ENCODE data around the gene IKZF2. TPM values are rescaled to one million over a fixed set of nuclear protein-coding genes. Genes with fewer than 3 reads are reported as not detected.

IKZF2 gene
- total RNA-seq, 1 donor from 2014 or later = 29.7 TPM

DNA sequence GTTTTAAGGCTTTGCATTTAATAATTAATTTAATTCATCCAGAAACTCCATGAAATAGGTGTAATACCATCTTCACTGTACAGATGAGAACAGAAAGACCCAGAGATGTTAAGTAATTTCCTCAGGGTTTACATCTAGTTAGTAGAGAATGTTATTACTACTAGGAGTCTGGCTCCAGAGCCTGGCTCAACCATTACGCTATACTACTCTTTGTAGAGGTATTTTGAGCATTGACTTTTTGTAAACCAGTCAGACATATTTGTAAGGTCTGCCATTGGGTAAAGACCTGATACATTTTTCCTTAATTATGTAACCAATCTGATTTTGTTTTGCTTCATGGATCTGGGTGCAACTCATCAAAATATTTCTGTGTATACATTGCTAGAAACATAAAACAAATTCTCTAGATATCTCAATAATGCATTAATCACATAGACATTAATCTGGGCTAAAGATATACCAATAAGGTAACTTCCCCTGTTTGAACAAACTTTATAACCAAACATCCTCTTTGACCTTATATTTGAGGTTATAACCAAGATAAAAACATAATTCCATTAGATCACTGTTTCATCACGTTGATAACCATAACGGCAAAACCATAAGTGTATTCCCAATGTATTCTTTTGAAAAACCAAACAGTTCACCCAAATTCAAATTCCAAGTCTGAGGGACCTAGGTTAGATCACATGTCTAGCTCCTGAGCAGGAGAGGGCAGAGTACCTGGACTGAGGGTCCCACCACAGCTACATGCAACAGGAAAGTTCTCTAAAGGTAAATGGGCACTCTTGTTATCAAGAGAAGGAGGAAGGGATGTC is 135.0 kb downstream of the IKZF2 start:
- Histone ChIP-seq H3K9ac (no peak overlapping the region), H3K4me2 (no peak overlapping the region), H3K4me1 (no peaks in the 10 kb centered on the region), H4K20me1 (ENCODE audit: low read depth) (no peaks in the 10 kb centered on the region), H2AFZ (replicated peaks) (no peak overlapping the region), H3K4me3 (no peak overlapping the region), H3K36me3 (peaks cover 2% of the 10 kb centered on the region), H3K27ac (no peak overlapping the region), H3F3A (ENCODE audit: low read depth) (no peaks in the 10 kb centered on the region), H3K27me3 (no peaks in the 10 kb centered on the region), H3K9me3 (ENCODE audit: low read depth) (no peaks in the 10 kb centered on the region), H3K79me2 (ENCODE audit: low read depth) (no peaks in the 10 kb centered on the region)
- H3K4me3 Mint-ChIP-seq = no peak overlapping the region
- H3K27me3 Mint-ChIP-seq (ENCODE audit: insufficient read depth, low read depth) = no peaks in the 10 kb centered on the region
- no peaks in the 10 kb centered on the region for H3K4me1 Mint-ChIP-seq
- TF ChIP-seq EZH2 (IDR thresholded peaks at IDR 0.05) (no peak), EZH2phosphoT487 (IDR thresholded peaks at IDR 0.05) (no peak)
- TF ChIP-seq, protein P1, sequence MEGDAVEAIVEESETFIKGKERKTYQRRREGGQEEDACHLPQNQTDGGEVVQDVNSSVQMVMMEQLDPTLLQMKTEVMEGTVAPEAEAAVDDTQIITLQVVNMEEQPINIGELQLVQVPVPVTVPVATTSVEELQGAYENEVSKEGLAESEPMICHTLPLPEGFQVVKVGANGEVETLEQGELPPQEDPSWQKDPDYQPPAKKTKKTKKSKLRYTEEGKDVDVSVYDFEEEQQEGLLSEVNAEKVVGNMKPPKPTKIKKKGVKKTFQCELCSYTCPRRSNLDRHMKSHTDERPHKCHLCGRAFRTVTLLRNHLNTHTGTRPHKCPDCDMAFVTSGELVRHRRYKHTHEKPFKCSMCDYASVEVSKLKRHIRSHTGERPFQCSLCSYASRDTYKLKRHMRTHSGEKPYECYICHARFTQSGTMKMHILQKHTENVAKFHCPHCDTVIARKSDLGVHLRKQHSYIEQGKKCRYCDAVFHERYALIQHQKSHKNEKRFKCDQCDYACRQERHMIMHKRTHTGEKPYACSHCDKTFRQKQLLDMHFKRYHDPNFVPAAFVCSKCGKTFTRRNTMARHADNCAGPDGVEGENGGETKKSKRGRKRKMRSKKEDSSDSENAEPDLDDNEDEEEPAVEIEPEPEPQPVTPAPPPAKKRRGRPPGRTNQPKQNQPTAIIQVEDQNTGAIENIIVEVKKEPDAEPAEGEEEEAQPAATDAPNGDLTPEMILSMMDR (IDR thresholded peaks at IDR 0.05) = no peak
- no peak overlapping the region for H3K27ac Mint-ChIP-seq
- DNase-seq (ENCODE audit: low spot score) = no peak
- peaks cover 16% of the 10 kb centered on the region for H3K36me3 Mint-ChIP-seq
- no peaks in the 10 kb centered on the region for H3K9me3 Mint-ChIP-seq

DNA sequence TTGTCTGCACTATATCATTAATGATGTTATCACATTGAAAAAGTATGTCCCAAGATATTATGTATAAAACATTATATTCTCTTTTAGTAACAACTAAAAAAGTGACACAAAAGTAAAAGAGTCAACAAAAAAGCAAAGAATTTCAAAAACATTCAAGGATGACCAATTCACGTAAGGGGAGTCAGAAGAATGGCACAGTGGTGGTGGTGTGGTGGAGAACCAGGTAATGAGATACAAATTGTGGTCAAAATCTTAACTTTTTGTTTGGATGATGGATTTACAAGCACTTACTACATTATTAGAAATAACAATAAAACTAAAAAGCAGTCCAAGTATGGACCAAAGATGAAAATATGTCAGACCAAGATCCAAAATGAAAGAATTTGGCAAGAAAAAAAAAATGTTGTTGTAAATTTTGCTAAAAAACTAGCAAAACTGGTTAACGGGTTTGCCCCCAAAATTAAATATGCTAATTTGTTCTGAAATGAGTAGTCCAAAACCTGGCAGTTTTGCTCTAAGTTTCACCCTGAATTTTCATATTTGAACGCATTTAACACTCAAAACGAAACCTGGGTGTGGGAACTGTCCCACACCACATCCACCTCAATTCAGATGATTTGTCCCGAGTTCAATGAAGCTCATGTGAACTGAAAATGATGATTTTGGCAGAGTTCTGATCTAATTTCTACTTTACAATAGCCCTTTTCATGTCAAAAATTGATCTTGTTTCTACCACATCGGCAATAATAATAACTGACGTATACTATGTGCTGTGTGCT is 135.8 kb downstream of the IKZF2 start:
- no peak overlapping the region for H3K27ac Mint-ChIP-seq
- no peak overlapping the region for H3K4me3 Mint-ChIP-seq
- peaks cover 20% of the 10 kb centered on the region for H3K36me3 Mint-ChIP-seq
- no peaks in the 10 kb centered on the region for H3K27me3 Mint-ChIP-seq (ENCODE audit: insufficient read depth, low read depth)
- Histone ChIP-seq H3K4me2 (no peak overlapping the region), H3K4me1 (no peaks in the 10 kb centered on the region), H2AFZ (replicated peaks) (no peak overlapping the region), H3K4me3 (no peak overlapping the region), H3F3A (ENCODE audit: low read depth) (no peaks in the 10 kb centered on the region), H3K27ac (no peak overlapping the region), H3K36me3 (no peaks in the 10 kb centered on the region), H3K9me3 (ENCODE audit: low read depth) (no peaks in the 10 kb centered on the region), H3K27me3 (no peaks in the 10 kb centered on the region), H4K20me1 (ENCODE audit: low read depth) (no peaks in the 10 kb centered on the region), H3K79me2 (ENCODE audit: low read depth) (no peaks in the 10 kb centered on the region), H3K9ac (no peak overlapping the region)
- H3K9me3 Mint-ChIP-seq = no peaks in the 10 kb centered on the region
- no peaks in the 10 kb centered on the region for H3K4me1 Mint-ChIP-seq
- DNase-seq (ENCODE audit: low spot score) = no peak
- TF ChIP-seq EZH2phosphoT487 (IDR thresholded peaks at IDR 0.05) = no peak
- no peak for TF ChIP-seq EZH2 (IDR thresholded peaks at IDR 0.05)
- TF ChIP-seq, protein P1 (IDR thresholded peaks at IDR 0.05) = no peak

DNA sequence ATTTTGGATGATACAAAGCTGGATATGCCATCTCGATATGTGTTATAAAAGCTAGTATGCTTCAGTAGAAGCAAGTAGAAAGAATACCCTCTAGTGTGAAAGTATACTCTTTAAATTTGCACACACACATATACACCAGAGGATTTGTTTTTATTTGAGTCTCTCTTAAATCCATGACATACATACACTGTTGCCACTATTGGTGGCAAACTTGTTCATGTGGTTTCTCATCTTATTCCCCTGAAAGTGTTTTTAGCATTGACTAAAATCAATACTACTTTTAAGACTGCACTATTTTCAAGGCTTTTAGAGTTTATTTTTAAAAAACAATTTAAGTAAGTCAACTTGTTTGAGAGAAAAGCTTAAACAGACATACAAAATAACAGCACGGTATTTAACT is 137.4 kb downstream of the IKZF2 start:
- H3K4me1 Mint-ChIP-seq = no peaks in the 10 kb centered on the region
- Histone ChIP-seq H2AFZ (replicated peaks) (no peak overlapping the region), H4K20me1 (ENCODE audit: low read depth) (no peaks in the 10 kb centered on the region), H3K36me3 (no peaks in the 10 kb centered on the region), H3K9ac (no peak overlapping the region), H3K4me3 (no peak overlapping the region), H3K27me3 (no peaks in the 10 kb centered on the region), H3K79me2 (ENCODE audit: low read depth) (no peaks in the 10 kb centered on the region), H3K4me1 (no peaks in the 10 kb centered on the region), H3F3A (ENCODE audit: low read depth) (no peaks in the 10 kb centered on the region), H3K4me2 (no peak overlapping the region), H3K9me3 (ENCODE audit: low read depth) (no peaks in the 10 kb centered on the region), H3K27ac (no peak overlapping the region)
- H3K9me3 Mint-ChIP-seq = no peaks in the 10 kb centered on the region
- H3K4me3 Mint-ChIP-seq = no peak overlapping the region
- H3K36me3 Mint-ChIP-seq = peaks cover 27% of the 10 kb centered on the region
- H3K27me3 Mint-ChIP-seq (ENCODE audit: insufficient read depth, low read depth) = no peaks in the 10 kb centered on the region
- H3K27ac Mint-ChIP-seq = no peak overlapping the region
- DNase-seq (ENCODE audit: low spot score) = no peak
- TF ChIP-seq, protein P1 (IDR thresholded peaks at IDR 0.05) = no peak
- no peak for TF ChIP-seq EZH2phosphoT487 (IDR thresholded peaks at IDR 0.05)
- no peak for TF ChIP-seq EZH2 (IDR thresholded peaks at IDR 0.05)

All from neural progenitor cell (in vitro differentiated cells).